ENCODE results near the gene MROH2B.
"Not testable (repeated sequence)": the region's sequence is repeated elsewhere in the genome, so short reads cannot be mapped to it uniquely, and the experiment has no call there.

Gene MROH2B

DNA sequence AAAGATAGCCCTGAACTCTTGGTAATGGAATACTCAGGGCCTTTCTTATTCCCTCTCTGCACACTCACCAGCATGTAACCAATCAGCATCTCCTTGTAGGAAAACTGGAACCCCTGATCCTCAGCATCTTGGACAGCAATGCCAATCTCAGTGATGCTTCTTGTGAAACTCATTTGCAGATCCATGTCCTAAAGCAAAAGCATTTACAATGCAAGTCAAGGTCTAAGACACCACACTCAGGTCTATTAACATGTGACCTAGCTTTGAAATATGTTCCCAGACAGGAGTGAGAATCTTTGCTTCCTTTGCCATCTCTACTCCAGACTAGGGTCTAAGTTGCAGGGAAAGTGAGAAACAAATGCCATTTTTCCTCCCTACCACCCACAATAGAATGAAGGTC, 38.2 kb downstream of the MROH2B start:
- DNase-seq (ENCODE audit: low read depth in 2 of 2, low spot score in 1 of 2), result no peak

DNA sequence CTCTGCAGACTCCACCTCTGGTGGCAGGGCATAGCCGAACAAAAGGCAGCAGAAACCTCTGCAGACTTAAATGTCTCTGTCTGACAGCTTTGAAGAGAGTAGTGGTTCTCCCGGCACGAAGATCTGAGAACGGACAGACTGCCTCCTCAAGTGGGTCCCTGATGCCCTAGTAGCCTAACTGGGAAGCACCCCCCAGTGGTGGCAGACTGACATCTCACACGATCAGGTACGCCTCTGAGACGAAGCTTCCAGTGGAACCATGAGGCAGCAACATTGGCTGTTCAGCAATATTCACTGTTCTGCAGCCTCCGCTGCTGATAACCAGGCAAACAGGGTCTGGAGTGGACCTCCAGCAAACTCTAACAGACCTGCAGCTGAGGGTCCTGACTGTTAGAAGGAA, 48.5 kb downstream of the MROH2B start:
- not testable (repeated sequence) for DNase-seq (ENCODE audit: low read depth in 2 of 2, low spot score in 1 of 2)

DNA sequence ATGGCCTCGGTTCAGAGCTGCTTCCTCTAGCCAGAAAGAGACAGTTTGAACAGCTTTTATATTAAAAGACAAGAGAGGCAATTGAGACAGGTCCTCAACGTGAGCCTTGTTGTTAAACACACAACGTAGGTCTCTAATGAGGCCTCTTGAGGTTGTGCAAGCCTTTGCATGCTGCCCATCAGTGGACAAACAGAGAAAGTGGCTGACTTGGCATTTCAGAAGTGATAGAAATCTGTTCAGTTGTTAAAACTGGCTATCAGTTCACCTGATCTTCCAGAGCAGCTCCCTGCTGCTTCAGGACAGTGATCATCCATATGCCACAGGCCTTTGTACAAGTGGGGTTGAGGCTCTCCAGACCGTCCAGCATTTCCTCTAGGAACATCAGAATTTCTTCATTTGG, 58.8 kb downstream of the MROH2B start:
- no peak for DNase-seq (ENCODE audit: low read depth in 2 of 2, low spot score in 1 of 2)

DNA sequence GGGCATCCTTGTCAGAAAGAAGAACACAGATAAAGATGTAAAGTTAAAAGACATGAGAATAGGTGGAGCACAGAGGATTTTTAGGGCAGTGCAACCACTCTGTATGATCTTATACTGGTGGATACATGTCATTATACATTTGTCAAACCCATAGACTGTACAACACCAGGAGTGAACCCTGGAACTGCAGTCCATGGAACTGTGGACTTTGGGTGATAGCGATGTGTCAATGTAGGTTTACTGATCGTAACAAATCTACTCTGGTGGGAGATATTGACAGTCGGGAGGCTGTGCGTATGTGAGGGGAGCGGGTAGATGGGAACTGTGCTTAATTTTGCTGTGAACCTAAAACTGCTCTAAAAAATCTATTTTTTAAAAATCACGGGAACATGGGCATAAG, 60.6 kb downstream of the MROH2B start:
- no peak for DNase-seq (ENCODE audit: low read depth in 2 of 2, low spot score in 1 of 2)

DNA sequence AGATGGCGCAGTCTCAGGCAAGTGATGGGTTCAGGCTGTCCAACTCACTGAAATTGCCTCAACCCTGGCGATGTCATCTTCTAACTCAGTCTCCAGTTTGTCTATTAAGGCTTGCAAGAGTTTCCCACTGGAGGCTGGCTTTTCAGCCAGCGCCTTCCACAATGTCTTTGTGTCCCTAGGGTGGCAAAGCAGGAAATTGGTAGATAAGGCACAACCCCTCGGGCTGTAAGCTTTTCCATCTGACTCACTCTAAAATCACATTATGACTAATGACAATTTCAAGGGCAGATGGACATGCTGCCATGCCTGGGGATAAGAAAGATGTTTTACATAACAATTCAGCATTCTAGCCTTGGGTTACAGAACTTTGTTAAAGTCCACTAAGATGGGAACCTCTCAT, 61.9 kb downstream of the MROH2B start:
- DNase-seq (ENCODE audit: low read depth in 2 of 2, low spot score in 1 of 2), result no peak

DNA sequence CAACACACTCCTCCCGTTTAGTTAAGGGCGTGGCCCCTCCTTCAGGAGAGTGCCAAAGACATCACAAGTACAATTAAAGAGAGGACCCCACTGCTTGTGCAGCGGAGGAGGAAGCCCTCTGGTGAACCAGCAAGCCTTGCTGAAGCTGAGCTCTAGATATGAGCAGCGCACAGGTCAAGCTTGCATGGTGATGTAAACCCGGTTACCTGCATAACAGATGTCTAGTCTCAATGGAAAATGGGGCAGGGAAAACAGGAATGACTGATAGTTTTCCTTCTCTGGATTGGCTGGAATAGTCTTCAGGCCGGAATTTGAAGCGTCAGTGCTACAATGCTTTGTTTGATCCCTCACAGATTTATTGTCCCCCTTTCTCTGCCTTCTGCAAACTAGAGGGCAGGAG, 66.2 kb downstream of the MROH2B start:
- no peak for DNase-seq (ENCODE audit: low read depth in 2 of 2, low spot score in 1 of 2)

DNA sequence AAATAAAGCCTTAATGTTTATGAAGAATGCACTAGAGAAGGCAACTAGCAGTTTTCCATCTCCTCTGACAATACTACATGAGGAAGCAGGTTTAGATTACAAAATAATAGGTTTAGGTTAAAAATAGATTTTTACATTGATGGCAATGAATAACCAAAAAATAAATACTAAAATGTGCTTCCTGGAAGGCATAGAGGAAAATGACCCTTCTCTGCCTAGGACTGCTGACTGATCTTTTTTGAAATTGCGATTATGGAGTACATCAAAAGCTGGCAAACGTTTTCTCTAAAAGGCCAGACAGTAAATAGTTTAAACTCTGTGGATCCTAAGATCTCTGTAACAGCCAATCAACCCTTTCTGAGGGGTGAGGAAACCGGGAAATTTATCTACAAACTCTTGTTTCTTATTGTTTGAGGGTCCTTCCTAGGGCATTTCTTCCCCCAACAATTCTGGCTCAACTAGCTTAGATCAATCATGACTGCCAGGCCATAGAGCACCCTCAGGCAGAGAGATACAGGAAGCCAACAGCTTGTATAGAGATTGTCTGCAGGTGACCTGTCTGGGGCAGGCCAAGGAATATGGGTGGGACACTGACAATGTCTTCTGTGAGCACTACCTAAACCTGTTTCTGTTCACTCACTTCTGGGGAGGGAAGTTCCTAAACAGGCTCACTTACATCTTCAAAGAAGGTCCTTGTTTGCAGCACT, 67.3 kb downstream of the MROH2B start:
- DNase-seq (ENCODE audit: low read depth in 2 of 2, low spot score in 1 of 2), result no peak

DNA sequence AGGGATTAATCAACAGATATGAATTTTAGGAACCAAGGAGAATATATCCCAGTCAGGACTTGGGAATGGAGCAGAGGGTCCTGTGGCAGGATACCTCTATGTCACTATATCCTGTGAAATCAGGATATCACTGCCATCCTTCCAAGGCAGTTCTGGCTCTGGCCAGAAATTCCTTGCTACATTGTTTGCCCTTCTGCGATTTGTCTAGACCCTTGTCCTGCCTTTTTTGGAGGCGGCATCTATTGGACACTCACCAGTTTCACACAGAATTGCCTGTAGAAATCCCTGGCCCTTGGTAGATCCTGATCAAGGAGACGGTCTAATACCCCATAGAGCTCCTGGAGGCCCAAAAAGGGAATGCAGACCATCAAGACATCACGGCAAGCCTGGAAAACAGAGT, 71.2 kb downstream of the MROH2B start:
- no peak for DNase-seq (ENCODE audit: low read depth in 2 of 2, low spot score in 1 of 2)

DNA sequence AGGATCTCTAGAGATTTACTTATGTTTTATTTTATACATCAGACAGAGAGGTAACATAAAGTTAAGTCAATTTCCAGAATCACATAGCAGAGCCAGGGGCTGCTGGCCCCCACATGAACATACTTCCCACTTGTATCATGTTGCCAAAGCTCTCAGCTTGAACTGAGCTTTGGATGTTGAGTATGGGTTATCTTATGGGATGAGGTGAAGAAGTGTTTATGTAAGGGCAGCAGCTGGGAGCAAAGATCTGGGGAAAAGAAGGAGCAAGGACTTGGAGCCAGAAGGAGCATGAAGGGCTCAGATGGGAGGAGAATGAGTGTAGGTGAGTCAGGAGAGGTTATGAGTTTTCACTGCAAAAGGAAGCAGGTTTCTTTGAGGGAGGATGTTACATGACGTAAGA, 72.0 kb downstream of the MROH2B start:
- DNase-seq (ENCODE audit: low read depth in 2 of 2, low spot score in 1 of 2), result no peak

DNA sequence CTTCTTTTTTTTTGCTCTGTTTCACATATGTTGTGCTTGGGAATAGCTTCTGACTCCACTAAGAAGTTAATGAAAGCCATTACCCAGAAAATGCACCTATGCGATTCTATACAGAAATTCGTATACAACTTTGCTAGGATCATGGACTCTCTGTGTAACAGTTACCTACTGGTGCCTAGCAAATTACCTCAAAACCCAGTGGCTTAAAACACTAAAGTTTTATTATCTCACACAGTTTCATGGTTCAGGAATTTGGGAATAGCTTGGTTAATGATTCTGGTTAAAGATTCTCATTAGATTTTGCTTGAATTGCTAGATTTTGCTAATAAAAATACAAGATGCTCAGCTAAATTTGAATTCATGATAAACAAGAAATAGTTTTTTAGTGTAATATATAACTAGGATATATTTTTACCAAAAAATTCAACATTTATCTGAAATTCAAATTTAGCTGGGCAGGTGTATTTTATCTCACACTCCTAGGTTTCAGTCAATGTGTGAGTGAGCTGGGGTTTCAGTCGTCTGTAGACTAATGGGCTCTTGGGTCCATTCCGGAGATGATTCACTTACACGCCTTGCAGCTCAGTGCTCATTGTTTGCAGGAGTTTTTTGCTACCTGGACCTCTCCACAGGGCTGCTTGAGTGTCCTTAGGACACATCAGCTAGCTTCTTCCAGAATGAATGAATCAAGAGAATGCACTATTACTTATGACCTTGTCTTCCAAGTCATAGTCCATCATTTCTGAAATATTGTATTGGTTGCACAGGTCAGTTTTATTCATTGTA, 75.1 kb downstream of the MROH2B start:
- no peak for DNase-seq (ENCODE audit: low read depth in 2 of 2, low spot score in 1 of 2)

DNA sequence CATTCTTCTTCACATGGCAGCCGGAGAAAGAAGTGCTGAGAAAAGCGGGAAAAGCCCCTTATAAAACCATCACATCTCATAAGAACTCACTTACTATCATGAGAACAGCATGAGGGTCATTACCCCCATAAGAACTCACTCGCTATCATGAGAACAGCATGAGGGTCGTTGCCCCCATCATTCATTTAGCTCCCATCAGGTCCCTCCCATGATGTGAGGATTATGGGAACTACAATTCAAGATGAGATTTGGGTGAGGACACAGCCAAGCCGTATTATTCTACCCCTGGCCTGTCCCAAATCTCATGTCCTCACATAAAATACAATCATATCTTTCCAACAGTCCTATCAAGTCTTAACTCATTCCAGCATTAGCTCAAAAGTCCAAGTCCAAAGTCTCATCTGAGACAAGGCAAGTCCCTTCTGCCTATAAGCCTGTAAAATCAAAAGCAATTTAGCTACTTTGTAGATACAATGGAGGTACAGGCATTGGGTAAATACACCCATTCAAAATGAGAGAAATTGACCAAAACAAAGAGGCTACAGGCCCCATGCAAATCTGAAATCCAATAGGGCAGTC, 79.1 kb downstream of the MROH2B start:
- no peak for DNase-seq (ENCODE audit: low read depth in 2 of 2, low spot score in 1 of 2)

DNA sequence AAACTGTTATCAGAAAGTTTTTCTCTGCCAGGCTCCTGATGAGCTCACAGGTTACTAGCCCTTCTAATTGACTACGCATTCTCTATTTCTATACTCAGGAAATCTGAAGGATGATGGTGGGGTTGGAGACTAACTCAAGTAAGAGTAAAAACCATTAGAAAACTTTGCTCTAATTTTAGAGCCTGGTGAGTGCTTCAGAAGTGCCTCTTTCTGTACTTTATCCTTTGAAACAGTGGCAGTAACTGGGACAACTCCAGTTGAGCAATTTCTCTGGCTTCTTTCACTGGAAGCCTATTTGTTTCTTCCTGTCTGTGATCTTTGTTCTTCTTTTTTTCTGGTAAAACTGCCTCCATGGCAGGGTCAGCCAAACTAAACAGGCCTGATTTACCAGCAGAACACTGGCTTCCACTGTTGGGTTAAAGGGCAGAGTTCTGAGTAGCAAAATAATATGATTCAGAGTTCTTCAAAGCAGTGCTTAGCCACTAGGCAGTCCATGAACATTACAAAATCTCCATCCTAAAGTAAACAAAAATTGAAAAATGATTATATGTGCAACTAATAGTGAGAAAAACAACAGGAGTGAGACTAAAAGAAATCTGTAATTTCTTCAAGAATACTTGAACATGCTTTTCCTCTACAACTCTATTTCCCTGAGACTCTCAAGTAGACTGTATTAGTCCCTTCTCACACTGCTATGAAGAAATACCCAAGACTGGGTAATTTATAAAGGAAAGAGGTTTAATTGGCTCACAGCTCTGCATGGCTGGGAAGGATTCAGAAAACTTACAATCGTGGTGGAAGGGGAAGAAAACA, 79.8 kb downstream of the MROH2B start:
- no peak for DNase-seq (ENCODE audit: low read depth in 2 of 2, low spot score in 1 of 2)

DNA sequence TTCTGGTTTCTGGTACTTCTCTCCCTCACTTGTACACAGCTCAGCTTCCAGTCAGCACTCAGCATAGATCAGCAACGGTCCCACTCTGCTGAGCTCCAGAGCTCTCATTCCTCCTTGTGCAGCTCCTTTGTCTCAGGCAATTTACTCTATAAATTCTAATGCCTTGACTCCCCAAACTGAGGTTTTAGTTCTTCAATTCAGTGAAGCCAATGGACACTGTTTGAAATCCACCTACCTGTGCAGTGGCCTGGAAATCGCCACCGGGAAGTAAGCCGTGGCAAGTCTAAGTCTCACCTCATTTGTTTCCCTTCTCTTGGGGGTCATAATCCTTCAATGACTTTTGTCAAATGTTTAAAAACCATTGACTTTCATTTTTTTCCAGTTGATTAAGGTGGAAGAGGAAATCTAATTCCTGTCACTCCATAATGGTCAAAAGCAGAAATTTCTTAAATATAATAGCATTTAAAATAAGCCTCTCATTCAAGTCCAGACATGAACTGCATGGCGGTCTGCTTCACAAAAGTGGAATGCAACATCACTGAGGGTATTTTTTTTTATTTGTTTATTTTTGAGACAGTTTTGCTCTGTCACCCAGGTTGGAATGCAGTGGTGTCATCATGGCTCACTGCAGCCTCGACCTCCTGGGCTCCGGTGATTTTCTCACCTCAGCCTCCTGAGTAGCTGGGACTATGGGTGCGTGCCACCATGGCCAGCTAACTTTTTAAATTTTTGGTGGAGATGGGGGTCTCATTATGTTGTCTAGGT, 82.2 kb downstream of the MROH2B start:
- no peak for DNase-seq (ENCODE audit: low read depth in 2 of 2, low spot score in 1 of 2)

DNA sequence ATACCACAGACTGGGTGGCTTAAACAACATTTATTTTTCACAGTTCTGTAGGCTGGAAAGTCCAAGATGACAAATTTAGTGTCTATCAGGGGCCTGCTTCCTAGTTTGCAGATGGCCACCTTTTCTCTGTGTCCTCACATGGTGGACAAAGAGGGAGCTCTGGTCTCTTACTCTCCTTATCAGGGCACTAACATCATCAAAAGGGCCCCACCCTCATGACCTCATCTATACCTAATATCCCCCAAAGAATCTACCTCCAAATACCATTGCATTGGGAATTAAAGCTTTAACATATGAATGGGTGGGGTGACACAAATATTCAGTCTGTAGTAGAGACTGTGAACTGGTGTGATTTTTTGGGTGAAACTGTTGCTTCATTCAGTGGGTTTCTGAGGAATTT, 83.8 kb downstream of the MROH2B start:
- DNase-seq (ENCODE audit: low read depth in 2 of 2, low spot score in 1 of 2), result no peak

DNA sequence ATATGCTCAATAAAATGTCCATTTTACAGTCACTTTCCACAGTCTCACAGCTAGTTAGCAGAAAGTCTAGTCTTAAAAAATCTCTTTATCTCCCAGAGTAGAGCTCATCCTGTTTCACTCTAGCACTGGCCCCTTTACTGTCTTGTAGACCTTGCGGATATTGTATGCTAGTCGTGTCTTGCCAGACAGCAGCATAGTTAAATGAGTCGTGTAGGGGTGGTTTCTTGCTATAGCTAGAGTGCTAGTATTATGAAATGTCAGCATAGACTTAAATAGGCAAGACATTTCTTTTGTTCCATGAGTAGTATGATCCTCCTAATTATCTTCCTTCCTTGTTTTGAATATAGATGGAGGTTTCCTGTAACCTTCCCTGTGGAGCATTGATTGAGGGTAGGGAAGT, 84.5 kb downstream of the MROH2B start:
- no peak for DNase-seq (ENCODE audit: low read depth in 2 of 2, low spot score in 1 of 2)

DNA sequence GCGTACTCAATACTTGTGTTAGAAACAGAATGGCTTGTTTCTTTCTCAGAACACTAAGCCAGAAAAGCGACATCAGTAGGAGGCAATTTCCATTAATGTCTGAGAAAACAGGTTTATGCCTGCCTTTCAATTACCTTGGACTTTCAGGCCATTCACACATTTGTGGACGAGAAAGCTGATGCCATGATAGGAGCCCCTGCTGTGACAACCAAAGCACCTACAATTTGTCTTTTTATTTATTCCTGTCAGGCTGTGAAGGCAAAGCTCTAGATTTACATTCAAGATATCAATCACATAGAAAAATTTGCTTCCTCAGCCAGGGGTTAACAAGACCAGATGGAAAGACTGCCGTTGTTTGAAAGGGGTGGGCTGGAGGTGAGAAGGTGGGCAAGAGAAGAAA, 85.6 kb downstream of the MROH2B start:
- DNase-seq (ENCODE audit: low read depth in 2 of 2, low spot score in 1 of 2), result no peak

DNA sequence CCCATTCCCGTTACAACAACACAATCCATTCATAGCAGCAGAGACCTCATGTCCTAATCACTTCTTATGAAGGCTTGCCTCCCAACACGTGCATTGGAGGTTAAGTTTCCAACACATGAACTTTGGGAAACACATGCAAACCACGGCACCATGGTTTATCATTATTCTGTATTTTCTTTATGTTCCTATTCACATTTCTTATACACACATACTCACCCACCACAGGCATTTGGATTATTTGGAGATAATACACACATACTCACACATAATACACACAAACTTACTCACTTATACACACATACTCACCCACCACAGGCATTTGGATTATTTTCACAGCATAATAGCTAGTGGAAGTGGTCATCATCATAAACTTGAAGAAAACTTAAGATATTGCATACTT, 86.3 kb downstream of the MROH2B start:
- DNase-seq (ENCODE audit: low read depth in 2 of 2, low spot score in 1 of 2), result no peak

DNA sequence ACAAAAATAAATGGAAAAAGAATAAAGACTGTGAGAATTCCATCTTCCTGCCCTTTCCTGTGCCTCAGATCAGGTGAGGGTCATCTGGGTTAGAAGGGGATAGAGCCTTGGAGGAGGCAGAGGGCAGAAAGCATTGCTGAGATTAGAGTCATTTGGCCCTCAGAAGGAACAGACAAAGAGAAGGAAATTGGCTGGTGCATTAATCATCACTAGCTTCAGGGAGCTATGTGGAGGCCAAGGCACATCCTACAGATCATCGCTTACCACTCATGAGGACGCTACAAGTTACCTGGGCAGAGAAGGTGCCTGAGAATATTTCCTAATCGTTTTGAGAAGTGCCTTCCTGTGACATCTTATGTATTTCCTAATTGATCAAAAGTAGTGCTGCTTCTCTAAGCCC, 87.4 kb downstream of the MROH2B start:
- DNase-seq (ENCODE audit: low read depth in 2 of 2, low spot score in 1 of 2), result no peak

DNA sequence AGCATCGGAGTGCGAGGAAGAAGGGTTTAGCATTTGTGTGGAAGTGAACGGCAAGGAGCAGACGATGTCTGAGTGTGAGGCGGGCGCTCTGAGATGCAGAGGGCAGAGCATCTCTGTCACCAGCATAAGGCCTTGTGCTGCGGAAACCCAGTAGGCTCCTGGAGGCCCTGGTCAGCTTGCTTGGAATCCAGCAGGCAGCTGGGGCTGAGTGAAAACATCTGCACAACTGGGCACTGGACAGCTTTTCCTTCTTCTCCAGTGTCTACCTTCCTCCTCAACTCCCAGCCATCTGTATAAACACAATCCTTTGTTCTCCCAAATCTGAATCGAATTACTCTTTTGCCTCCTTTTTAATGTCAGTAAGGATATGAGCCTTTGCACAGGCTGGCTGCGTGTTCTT, 89.7 kb downstream of the MROH2B start:
- no peak for DNase-seq (ENCODE audit: low read depth in 2 of 2, low spot score in 1 of 2)

DNA sequence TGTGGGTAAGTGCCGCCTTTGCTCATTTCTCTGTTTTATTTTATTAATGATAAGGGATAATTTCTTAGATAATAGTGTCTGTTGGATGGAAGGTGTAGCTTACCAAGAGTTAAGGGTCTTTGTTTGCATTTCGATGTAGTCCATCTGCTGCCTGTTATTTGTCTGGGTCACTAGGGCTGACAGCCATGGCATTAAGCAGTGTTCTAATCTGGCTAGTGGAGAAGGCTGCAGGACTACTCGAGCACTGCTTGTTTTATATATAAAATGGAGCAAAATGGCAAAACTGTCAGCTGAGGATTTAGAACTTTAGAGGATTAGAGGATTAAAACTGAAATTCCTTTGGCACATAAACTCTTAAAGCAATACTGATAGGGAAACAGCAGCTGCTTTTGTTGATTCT, 94.3 kb downstream of the MROH2B start:
- DNase-seq (ENCODE audit: low read depth in 2 of 2, low spot score in 1 of 2), result no peak

DNA sequence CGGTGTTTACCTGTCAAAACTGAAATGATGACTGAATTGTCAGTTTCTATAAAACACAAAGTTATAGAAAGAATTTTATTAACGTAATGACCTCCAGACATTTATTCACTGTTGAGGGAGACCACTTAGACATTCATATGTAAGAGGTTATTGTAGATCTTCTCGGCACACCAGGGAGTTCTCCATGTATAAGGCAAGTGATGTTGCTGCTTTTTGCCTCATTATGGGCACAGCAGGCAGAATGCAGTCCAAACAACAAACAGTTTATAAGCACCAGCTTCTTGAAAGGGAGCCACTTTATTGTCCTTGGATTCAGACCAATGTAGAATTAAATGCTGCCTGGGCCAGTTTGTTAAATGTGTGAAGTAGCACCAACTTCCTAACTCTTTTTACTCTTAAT, 95.1 kb downstream of the MROH2B start:
- DNase-seq (ENCODE audit: low read depth in 2 of 2, low spot score in 1 of 2), result no peak

All from stimulated activated CD8-positive, alpha-beta memory T cell treated with anti-CD3 and anti-CD28 coated beads, Interleukin-4, amount 100 ng/mL, for 4 hours (primary cell).